ENCODE measurements around the gene GUF1.

Gene GUF1

DNA sequence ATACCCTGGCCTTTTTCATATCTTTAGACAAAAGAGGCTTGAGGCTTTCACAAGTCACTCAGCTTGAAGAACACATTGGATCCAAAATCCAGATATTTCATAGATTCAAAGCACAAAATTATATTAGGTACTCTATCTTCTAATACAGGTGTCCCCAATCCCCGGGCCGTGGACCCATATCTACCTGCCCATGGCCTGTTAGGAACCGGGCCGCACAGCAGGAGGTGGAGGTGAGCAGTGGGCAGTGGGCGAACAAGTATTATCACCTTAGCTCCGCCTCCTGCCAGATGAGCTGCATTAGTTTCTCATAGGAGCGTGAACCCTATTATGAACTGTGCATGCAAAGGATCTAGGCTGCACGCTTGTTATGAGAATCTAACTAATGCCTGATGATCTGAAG, 45.5 kb upstream of the GUF1 start:
- ATAC-seq: no peak
- no peak for TF ChIP-seq BACH2 (CRISPR knock-in tag; IDR thresholded peaks at IDR 0.05; ENCODE audit: borderline replicate concordance)
- no peak for TF ChIP-seq ZNF70 (CRISPR knock-in tag; IDR thresholded peaks at IDR 0.05)
- TF ChIP-seq CREB5 (CRISPR knock-in tag; IDR thresholded peaks at IDR 0.05; ENCODE audit: low read depth): no peak
- no peak for TF ChIP-seq ZNF8 (CRISPR knock-in tag; IDR thresholded peaks at IDR 0.05)
- TF ChIP-seq ISL1 (CRISPR knock-in tag; IDR thresholded peaks at IDR 0.05): no peak
- no peak for TF ChIP-seq ESRRG (CRISPR knock-in tag; IDR thresholded peaks at IDR 0.05)
- no peak for TF ChIP-seq SNAI2 (CRISPR knock-in tag; IDR thresholded peaks at IDR 0.05)
- TF ChIP-seq, protein P1, sequence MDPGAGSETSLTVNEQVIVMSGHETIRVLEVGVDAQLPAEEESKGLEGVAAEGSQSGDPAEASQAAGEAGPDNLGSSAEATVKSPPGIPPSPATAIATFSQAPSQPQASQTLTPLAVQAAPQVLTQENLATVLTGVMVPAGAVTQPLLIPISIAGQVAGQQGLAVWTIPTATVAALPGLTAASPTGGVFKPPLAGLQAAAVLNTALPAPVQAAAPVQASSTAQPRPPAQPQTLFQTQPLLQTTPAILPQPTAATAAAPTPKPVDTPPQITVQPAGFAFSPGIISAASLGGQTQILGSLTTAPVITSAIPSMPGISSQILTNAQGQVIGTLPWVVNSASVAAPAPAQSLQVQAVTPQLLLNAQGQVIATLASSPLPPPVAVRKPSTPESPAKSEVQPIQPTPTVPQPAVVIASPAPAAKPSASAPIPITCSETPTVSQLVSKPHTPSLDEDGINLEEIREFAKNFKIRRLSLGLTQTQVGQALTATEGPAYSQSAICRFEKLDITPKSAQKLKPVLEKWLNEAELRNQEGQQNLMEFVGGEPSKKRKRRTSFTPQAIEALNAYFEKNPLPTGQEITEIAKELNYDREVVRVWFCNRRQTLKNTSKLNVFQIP (CRISPR knock-in tag; IDR thresholded peaks at IDR 0.05; ENCODE audit: borderline replicate concordance, low read depth): no peak
- no peak for TF ChIP-seq ARNTL (CRISPR knock-in tag; IDR thresholded peaks at IDR 0.05; ENCODE audit: borderline replicate concordance, low read depth)
- TF ChIP-seq OSR1 (CRISPR knock-in tag; IDR thresholded peaks at IDR 0.05): no peak
- no peak for TF ChIP-seq ZFP30 (CRISPR knock-in tag; IDR thresholded peaks at IDR 0.05)

- TF ChIP-seq TCF4 (CRISPR knock-in tag; IDR thresholded peaks at IDR 0.05; ENCODE audit: borderline replicate concordance) (no peak), ZNF70 (CRISPR knock-in tag; IDR thresholded peaks at IDR 0.05) (no peak), ESRRG (CRISPR knock-in tag; IDR thresholded peaks at IDR 0.05) (no peak), TOX (CRISPR knock-in tag; IDR thresholded peaks at IDR 0.05; ENCODE audit: borderline replicate concordance) (no peak), ZNF565 (CRISPR knock-in tag; conservative IDR thresholded peaks at IDR 0.05; ENCODE audit: low read depth) (no peak), BACH2 (CRISPR knock-in tag; IDR thresholded peaks at IDR 0.05; ENCODE audit: borderline replicate concordance) (no peak), OSR1 (CRISPR knock-in tag; IDR thresholded peaks at IDR 0.05) (no peak), ZFP30 (CRISPR knock-in tag; IDR thresholded peaks at IDR 0.05) (no peak), CREB5 (CRISPR knock-in tag; IDR thresholded peaks at IDR 0.05; ENCODE audit: low read depth) (no peak), ZC3H10 (CRISPR knock-in tag; IDR thresholded peaks at IDR 0.05) (no peak), SNAI2 (CRISPR knock-in tag; IDR thresholded peaks at IDR 0.05) (no peak), ISL1 (CRISPR knock-in tag; IDR thresholded peaks at IDR 0.05) (no peak), PPARA (CRISPR knock-in tag; IDR thresholded peaks at IDR 0.05; ENCODE audit: borderline replicate concordance) (no peak), PATZ1 (CRISPR knock-in tag; IDR thresholded peaks at IDR 0.05; ENCODE audit: borderline replicate concordance) (no peak), CSRNP3 (CRISPR knock-in tag; IDR thresholded peaks at IDR 0.05) (no peak), GLIS3 (CRISPR knock-in tag; IDR thresholded peaks at IDR 0.05) (no peak)
- TF ChIP-seq, protein P1 (CRISPR knock-in tag; IDR thresholded peaks at IDR 0.05; ENCODE audit: borderline replicate concordance, low read depth): no peak
- TF ChIP-seq, protein P2, sequence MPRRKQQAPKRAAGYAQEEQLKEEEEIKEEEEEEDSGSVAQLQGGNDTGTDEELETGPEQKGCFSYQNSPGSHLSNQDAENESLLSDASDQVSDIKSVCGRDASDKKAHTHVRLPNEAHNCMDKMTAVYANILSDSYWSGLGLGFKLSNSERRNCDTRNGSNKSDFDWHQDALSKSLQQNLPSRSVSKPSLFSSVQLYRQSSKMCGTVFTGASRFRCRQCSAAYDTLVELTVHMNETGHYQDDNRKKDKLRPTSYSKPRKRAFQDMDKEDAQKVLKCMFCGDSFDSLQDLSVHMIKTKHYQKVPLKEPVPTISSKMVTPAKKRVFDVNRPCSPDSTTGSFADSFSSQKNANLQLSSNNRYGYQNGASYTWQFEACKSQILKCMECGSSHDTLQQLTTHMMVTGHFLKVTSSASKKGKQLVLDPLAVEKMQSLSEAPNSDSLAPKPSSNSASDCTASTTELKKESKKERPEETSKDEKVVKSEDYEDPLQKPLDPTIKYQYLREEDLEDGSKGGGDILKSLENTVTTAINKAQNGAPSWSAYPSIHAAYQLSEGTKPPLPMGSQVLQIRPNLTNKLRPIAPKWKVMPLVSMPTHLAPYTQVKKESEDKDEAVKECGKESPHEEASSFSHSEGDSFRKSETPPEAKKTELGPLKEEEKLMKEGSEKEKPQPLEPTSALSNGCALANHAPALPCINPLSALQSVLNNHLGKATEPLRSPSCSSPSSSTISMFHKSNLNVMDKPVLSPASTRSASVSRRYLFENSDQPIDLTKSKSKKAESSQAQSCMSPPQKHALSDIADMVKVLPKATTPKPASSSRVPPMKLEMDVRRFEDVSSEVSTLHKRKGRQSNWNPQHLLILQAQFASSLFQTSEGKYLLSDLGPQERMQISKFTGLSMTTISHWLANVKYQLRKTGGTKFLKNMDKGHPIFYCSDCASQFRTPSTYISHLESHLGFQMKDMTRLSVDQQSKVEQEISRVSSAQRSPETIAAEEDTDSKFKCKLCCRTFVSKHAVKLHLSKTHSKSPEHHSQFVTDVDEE (CRISPR knock-in tag; IDR thresholded peaks at IDR 0.05): no peak
- no peak for ATAC-seq
Observed at GRCh38 chr4:44638091-44638490, 40.1 kb upstream of the GUF1 start.
